Measurements from ENCODE around the gene WBP1.

- TF ChIP-seq POLR2A (IDR thresholded peaks at IDR 0.05; ENCODE audit: low read length) = no peak
- TF ChIP-seq GATA1 (IDR thresholded peaks at IDR 0.05; ENCODE audit: low read depth, low read length) = no peak
Observed at GRCh38 chr2:74505448-74506246, 47.4 kb downstream of the WBP1 start.

Measured in erythroblast (primary cell).